GM19351 (cell line): Measurements from ENCODE around the gene CUBN.
A peak's percentile ranks its signal among the peaks of the same experiment; 100 is the strongest.
"Not testable (repeated sequence)": the region's sequence is repeated elsewhere in the genome, so short reads cannot be mapped to it uniquely, and the experiment has no call there.

Experiments
- ATAC-seq: cut with Tn5 transposase; IDR thresholded peaks from one replicate; pipeline ENCODE4 v1.9.1; 2021; ENCODE audit warnings: mild to moderate bottlenecking, moderate library complexity; ENCODE audit not compliant: unreplicated experiment

The CUBN gene

GRCh38 chr10:17019696-17020095 lies 109.9 kb downstream of the CUBN start:
- no peak for ATAC-seq

- ATAC-seq = not testable (repeated sequence)
These were observed 116.3 kb downstream of the CUBN start for GRCh38 chr10:17013131-17013983.

- not testable (repeated sequence) for ATAC-seq
These were observed 116.9 kb downstream of the CUBN start for GRCh38 chr10:17012731-17013130.

- no peak for ATAC-seq
These were observed 119.1 kb downstream of the CUBN start for GRCh38 chr10:17010363-17011145.

- ATAC-seq = no peak
These were observed 120.4 kb downstream of the CUBN start for GRCh38 chr10:17009212-17009700.

- ATAC-seq = no peak
These were observed 122.2 kb downstream of the CUBN start for GRCh38 chr10:17007418-17007770.

GRCh38 chr10:17006631-17007417 lies 122.8 kb downstream of the CUBN start:
- no peak for ATAC-seq

- no peak for ATAC-seq
These were observed 123.7 kb downstream of the CUBN start for GRCh38 chr10:17005621-17006566.

- no peak for ATAC-seq
These were observed 124.7 kb downstream of the CUBN start for GRCh38 chr10:17004801-17005380.

- no peak for ATAC-seq
These were observed 125.8 kb downstream of the CUBN start for GRCh38 chr10:17003651-17004286.

GRCh38 chr10:17003151-17003550 lies 126.5 kb downstream of the CUBN start:
- ATAC-seq = peak; percentile 54

- ATAC-seq = peak; percentile 49
These were observed 127.5 kb downstream of the CUBN start for GRCh38 chr10:17001961-17002749.

- no peak for ATAC-seq
These were observed 128.3 kb downstream of the CUBN start for GRCh38 chr10:17001297-17001744.

GRCh38 chr10:16999665-17000451 lies 129.8 kb downstream of the CUBN start:
- no peak for ATAC-seq

- ATAC-seq = no peak
These were observed 133.1 kb downstream of the CUBN start for GRCh38 chr10:16996530-16996964.

GRCh38 chr10:16995867-16996529 lies 133.6 kb downstream of the CUBN start:
- no peak for ATAC-seq

- no peak for ATAC-seq
These were observed 136.4 kb downstream of the CUBN start for GRCh38 chr10:16993186-16993585.
